Left ventricle myocardium superior (tissue), 1 donor: ENCODE measurements around the gene MAP4K1. TPM values are rescaled to one million over a fixed set of nuclear protein-coding genes. Genes with fewer than 3 reads are reported as not detected.
"Not testable (repeated sequence)": the region's sequence is repeated elsewhere in the genome, so short reads cannot be mapped to it uniquely, and the experiment has no call there.

ENCODE experiments used
- ATAC-seq: fragments of 200-7000 bp; cut with Tn5 transposase; one replicate; pipeline ENCODE4 v1.9.1; 2020; ENCODE audit warnings: mild to moderate bottlenecking, moderate library complexity
- DNase-seq: peaks from one replicate; pipeline ENCODE4 v3.0.0-alpha.2; 2020
- intact Hi-C: fragments of 100-400 bp; cut with micrococcal nuclease; formaldehyde crosslinking; loops from one replicate; pipeline ENCODE4 v1.11.0; 2022
- total RNA-seq: library from RNA; stranded (reverse); fragmentation: NEBNext Ultra II Directional; extraction: Animal tissue kit (Norgen Biotek cat#: 25700); gene quantifications from one replicate; pipeline ENCODE4 v1.2.1, GENCODE V29; 2021
- donor health status: DM: no; HTN: yes; CAD: no; lungs with severe emphysema.

Gene MAP4K1
- total RNA-seq, 1 donor from 2014 or later: 1.8 TPM

DNA sequence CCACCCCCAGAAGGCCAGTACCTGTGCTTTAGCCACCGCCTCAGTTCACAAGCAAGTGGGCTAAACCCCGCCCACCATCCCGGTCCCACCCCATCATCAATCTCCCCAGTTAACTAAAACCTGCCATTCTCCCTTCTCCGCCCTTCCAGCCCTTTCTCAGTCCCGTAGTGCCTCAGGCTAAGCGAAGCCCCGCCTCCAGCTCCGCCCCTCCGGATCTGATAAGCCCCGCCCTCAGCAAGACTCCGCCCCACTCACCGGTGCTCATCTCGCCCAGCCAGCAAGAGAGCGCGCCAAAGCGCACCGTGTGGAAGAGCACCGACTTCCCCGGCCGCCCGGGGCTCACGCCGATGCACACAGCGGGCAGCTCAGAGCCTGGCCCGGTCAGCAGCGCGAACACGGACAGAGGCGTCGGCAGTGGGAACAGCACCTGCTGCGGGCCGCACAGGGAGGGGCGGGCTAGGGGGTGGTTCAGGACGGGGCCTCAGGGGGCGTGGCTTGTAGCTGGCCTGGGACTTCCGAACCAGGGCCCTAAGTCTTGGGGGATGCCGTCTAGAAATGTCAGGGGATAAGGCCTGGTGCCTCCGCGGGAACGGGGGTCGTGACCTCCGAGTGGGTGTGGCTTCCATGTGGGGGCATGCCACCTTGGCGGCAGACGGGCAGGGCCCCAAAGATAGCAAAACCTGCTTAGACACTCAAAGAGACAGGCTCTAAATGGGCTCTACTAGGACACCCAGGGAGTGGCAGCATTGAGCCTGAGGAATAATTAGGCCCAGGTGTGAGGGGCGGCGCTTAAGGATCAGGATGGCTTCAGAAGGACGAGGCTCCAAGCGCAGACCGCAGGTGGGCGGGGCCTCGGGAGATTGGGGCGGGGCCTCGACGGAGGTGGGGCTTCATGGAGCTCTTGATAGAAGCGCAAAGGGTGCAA is 21.4 kb downstream of the MAP4K1 start:
- peak; percentile 52 for DNase-seq
- intact Hi-C loops: no loop called here
- ATAC-seq: peak; percentile 45

- ATAC-seq: no peak
- no peak for DNase-seq
- intact Hi-C loops: no loop called here
Measured at GRCh38 chr19:38592940-38593339, 24.8 kb downstream of the MAP4K1 start.

GRCh38 chr19:38588041-38588440 is 29.7 kb downstream of the MAP4K1 start:
- ATAC-seq (no peak), DNase-seq (no peak)
- intact Hi-C loops: no loop called here

GRCh38 chr19:38587562-38587961 is 30.2 kb downstream of the MAP4K1 start:
- ATAC-seq: no peak

DNA sequence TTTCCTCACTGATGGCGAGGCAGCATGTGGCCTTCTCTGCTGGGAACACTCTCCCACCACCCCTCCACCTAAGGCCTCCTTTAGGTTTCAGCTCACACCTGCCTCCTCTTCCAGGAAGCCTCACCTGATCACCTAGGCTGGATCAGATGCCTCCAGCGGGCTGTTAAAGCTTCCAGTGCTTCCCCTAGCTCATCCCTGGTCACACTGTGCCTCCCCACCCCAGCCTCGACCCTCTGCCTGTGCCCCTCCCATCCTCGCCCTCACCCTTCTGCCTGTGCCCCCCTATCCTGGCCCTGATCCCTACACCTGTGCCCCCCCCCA is 33.8 kb downstream of the MAP4K1 start:
- intact Hi-C loops: no loop called here
- no peak for DNase-seq
- ATAC-seq: no peak

More at GRCh38 chr19:38587562-38587961, 30.2 kb downstream of the MAP4K1 start:
- no peak for DNase-seq
- intact Hi-C loops: no loop called here

DNA sequence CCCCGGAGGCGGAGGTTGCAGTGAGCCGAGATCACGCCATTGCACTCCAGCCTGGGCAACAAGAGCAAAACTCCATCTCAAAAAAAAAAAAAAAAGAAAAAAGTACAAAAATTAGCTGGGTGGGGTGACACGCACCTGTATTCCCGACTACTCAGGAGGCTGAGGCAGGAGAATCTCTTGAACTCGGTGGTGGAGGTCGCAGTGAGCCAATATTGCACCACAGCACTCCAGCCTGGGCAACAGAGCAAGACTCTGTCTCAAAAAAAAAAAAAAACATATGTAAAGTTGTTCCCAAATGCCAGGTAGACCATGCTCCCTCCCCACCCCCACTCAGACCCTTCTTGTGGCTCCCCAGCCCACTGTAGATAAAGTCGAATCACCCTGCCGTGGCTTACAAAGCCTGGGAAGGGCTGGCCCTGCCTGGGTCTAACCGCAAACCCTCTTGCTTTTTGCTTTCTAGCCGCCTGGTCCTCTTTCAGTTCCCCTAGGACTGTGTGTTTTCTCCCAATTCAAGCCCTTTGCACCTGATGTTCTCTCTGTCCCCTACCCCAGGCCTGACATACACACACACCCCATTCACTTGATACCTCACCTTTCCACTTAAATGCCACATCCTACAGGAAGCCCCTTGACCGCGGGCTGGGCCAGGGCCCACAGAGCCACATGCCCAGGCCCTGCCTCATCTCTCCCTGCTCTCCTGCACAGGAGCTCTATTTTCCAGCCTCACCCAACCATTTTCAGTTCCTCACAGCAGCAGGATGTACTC is 34.4 kb downstream of the MAP4K1 start:
- ATAC-seq: no peak
- intact Hi-C loops: no loop called here

DNA sequence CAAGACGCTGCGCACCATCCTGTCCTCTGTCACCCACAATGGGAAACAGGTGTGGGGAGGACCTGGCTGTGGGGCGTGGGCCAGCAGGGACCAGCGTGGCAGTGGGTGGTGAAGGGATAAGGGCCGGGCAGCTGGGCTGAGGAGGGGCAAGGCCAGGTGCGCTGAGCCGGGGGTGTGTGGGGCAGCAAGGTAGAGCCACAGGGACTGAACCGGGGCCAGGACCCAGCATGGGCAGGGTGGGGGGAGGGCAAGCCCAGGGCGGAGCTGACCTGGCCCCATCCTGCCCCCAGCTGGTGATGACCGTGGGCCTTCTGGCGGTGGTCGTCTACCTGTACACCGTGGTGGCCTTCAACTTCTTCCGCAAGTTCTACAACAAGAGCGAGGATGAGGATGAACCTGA is 37.7 kb downstream of the MAP4K1 start:
- ATAC-seq (no peak), DNase-seq (no peak)
- intact Hi-C loops: no loop called here

More for the DNA sequence above, 34.4 kb downstream of the MAP4K1 start:
- no peak for DNase-seq

- intact Hi-C loops, DNase-seq, ATAC-seq: not testable (repeated sequence)
Measured at GRCh38 chr19:38579304-38579703, 38.4 kb downstream of the MAP4K1 start.

- intact Hi-C loops: no loop called here
- DNase-seq: no peak
- ATAC-seq: no peak
Measured at GRCh38 chr19:38577826-38578225, 39.9 kb downstream of the MAP4K1 start.

GRCh38 chr19:38571682-38572081 is 46.1 kb downstream of the MAP4K1 start:
- ATAC-seq (no peak), DNase-seq (no peak)
- intact Hi-C loops: no loop called here

DNA sequence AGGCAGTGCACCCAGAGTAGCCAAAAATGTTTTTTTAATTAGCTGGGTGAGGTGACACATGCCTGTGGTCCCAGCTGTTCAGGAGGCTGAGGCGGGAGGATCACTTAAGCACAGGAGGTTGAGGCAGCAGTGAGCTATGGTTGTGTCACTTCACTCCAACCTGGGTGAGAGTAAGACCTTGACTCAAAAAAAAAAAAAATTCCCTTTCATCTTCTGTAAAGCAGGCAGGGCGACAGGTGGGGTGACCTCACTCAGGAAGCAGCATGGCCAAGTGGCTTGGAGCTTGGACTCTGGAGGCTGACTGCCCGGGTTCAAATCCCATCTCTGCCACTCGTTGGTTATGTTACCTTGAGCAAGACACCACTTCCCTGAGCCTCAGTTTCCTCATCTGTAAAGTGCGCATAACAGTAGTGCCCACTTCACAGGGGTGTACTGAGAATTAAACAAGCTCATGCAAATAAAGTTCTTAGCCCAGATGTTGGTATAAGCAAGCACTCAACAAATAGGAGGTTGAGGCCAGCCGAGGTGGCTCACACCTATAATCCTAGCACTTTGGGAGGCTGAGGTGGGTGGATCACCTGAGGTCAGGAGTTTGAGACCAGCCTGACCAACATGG is 48.3 kb downstream of the MAP4K1 start:
- DNase-seq (no peak), ATAC-seq (no peak)
- intact Hi-C loops: no loop called here

- no peak for ATAC-seq
- intact Hi-C loops: no loop called here
- DNase-seq: no peak
Measured at GRCh38 chr19:38565691-38566105, 52.1 kb downstream of the MAP4K1 start.

GRCh38 chr19:38564981-38565690 is 52.6 kb downstream of the MAP4K1 start:
- DNase-seq (peak; percentile 33), ATAC-seq (peak; percentile 21)
- intact Hi-C loops: no loop called here

DNA sequence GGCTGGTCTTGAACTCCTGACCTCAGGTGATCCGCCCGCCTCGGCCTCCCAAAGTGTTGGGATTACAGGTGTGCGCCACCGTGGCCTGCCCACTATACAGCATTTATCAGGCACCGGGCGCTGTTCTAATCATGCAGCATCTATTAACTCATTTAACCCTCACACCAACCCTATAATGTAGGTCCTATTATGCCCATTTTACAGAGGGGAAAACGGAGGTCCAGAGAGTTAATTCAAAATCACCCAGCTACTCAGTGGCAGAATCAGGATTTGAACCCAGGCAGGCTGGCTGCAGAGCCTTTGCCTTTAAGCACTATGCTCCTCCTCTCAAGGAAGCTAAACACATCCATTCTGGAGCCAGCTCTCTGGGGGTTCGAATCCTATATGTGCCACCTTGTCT is 54.3 kb downstream of the MAP4K1 start:
- DNase-seq: peak; percentile 3

GRCh38 chr19:38562096-38562495 is 55.7 kb downstream of the MAP4K1 start:
- ATAC-seq: no peak
- intact Hi-C loops: no loop called here
- no peak for DNase-seq

More for the DNA sequence above, 54.3 kb downstream of the MAP4K1 start:
- intact Hi-C loops: no loop called here
- no peak for ATAC-seq

GRCh38 chr19:38561658-38562057 is 56.1 kb downstream of the MAP4K1 start:
- intact Hi-C loops: no loop called here
- DNase-seq (peak; percentile 19), ATAC-seq (no peak)

- no peak for ATAC-seq
Measured at GRCh38 chr19:38561053-38561606, 56.6 kb downstream of the MAP4K1 start.

DNA sequence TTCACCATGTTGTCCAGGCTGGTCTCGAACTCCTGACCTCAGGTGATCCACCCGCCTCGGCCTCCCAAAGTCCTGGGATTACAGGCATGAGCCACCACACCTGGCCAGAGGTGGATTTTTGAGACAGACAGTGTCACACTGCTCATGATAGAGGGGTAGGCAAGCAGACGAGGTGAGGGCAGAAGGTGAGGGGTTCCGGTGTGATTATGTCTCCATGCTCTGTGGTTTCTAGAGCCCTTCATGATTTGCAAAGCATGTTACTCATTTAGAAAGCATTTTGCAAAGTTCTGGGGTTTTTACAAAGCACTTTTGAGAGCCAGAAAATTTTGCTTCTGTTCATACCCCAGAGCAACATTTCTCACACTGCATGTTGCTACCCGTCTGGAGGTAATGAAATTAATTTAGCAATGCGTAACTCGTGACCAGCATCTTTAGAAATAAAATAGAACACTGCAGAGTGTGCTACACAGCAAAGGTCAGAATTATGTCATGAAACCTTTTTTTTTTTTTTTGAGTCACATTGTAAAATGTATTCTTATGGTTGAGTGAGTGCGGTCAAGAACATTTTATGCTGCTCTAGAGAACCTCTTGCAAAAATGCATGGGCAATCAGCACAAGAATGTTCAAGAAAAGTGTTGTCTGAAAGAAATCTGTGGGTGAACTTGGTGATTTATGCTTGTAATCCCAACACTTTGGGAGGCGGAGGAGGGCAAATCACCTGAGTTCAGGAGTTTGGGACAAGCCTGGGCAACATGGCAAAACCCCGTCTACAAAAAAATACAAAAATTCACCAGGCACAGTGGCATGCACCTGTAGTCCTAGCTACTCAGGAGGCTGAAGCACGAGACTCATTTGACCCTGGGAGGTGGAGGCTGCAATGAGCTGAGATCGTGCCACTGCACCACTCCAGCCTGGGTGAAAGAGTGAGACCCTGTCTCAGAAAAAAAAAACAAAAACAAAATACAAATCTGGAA is 58.0 kb downstream of the MAP4K1 start:
- peak; percentile 6 for DNase-seq
- intact Hi-C loops: no loop called here
- ATAC-seq: no peak

More at GRCh38 chr19:38561053-38561606, 56.6 kb downstream of the MAP4K1 start:
- intact Hi-C loops: no loop called here
- DNase-seq: peak; percentile 25
